ENCODE results near the gene PDE7B. TPM values are rescaled to one million over a fixed set of nuclear protein-coding genes. Genes with fewer than 3 reads are reported as not detected.

Gene PDE7B
- total RNA-seq, 1 donor from 2014 or later: 3.9 TPM

GRCh38 chr6:136236466-136237293, 385.2 kb downstream of the PDE7B start:
- H3K36me3 Mint-ChIP-seq (ENCODE audit: unreplicated experiment): peaks cover 5% of the 10 kb centered on the region
- DNase-seq (ENCODE audit: extremely low spot score, unreplicated experiment): no peak
- H3K4me3 Mint-ChIP-seq (ENCODE audit: unreplicated experiment): no peak overlapping the region
- no peaks in the 10 kb centered on the region for H3K27me3 Mint-ChIP-seq (ENCODE audit: unreplicated experiment)
- H3K27ac Mint-ChIP-seq (ENCODE audit: unreplicated experiment): no peak overlapping the region
- no peak for TF ChIP-seq CTCF (IDR thresholded peaks at IDR 0.05)
- no peaks in the 10 kb centered on the region for H3K9me3 Mint-ChIP-seq (ENCODE audit: unreplicated experiment)
- peaks cover 2% of the 10 kb centered on the region for H3K4me1 Mint-ChIP-seq (ENCODE audit: unreplicated experiment)

- Mint-ChIP-seq H3K4me3 (ENCODE audit: unreplicated experiment) (no peak overlapping the region), H3K4me1 (ENCODE audit: unreplicated experiment) (peaks cover 5% of the 10 kb centered on the region), H3K9me3 (ENCODE audit: unreplicated experiment) (no peaks in the 10 kb centered on the region), H3K27me3 (ENCODE audit: unreplicated experiment) (no peaks in the 10 kb centered on the region), H3K27ac (ENCODE audit: unreplicated experiment) (no peak overlapping the region), H3K36me3 (ENCODE audit: unreplicated experiment) (peaks cover 3% of the 10 kb centered on the region)
- TF ChIP-seq CTCF (IDR thresholded peaks at IDR 0.05): no peak
- no peak for DNase-seq (ENCODE audit: extremely low spot score, unreplicated experiment)
These were observed 392.6 kb downstream of the PDE7B start for GRCh38 chr6:136244061-136244616.

Data from osteocyte (in vitro differentiated cells).